ENCODE results near the gene PABPN1L.

DNA sequence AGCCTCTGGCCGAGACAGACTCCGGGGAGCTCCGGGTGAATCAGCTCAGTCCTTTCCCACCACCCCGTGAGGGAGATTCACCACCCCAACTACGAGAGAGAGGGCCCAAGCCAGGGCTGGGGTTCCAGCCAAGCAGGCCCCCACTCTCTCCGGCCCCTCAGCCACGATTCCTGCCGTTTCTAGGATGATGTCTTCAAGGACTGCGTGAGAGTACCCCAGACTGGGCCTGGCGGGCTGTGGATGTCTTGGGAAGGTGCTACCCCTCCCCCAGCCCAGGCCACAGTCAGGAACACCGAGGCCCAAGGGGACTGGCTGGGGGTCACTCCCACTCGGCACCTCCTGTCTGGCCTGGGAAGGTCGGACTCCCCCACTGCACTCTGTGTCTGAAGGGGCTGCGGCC lies 21.6 kb upstream of the PABPN1L start:
- TF ChIP-seq, protein P1, sequence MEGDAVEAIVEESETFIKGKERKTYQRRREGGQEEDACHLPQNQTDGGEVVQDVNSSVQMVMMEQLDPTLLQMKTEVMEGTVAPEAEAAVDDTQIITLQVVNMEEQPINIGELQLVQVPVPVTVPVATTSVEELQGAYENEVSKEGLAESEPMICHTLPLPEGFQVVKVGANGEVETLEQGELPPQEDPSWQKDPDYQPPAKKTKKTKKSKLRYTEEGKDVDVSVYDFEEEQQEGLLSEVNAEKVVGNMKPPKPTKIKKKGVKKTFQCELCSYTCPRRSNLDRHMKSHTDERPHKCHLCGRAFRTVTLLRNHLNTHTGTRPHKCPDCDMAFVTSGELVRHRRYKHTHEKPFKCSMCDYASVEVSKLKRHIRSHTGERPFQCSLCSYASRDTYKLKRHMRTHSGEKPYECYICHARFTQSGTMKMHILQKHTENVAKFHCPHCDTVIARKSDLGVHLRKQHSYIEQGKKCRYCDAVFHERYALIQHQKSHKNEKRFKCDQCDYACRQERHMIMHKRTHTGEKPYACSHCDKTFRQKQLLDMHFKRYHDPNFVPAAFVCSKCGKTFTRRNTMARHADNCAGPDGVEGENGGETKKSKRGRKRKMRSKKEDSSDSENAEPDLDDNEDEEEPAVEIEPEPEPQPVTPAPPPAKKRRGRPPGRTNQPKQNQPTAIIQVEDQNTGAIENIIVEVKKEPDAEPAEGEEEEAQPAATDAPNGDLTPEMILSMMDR (IDR thresholded peaks at IDR 0.05), result no peak
- TF ChIP-seq POLR2A (IDR thresholded peaks at IDR 0.05), result no peak

Measured in adrenal gland (tissue), 5 donors.